Choroid plexus epithelial cell (primary cell): Measurements from ENCODE around the gene ZNF521.

Experiments used
- DNase-seq: peaks from one replicate; pipeline ENCODE4 v3.0.0-alpha.2; 2010; ENCODE audit warnings: low read depth
- H3K4me3 ChIP-seq: 2 replicates; pipeline ENCODE4 v1.5.1; 2011; ENCODE audit warnings: low read depth, mild to moderate bottlenecking, control low read depth, low read length, moderate library complexity
- TF ChIP-seq, protein P1 (sequence below): conservative IDR thresholded peaks from 2 replicates; pipeline ENCODE4 v1.5.1; 2011; ENCODE audit warnings: low read depth, mild to moderate bottlenecking, control low read depth, inconsistent platforms, low read length, moderate library complexity

The ZNF521 gene

GRCh38 chr18:25351777-25352628, at the start of gene ZNF521:
Gene ZNF521, minus strand, starts transcription at chr18:25352166. Its CDS starts 1,220 bp downstream, at chr18:25350946.
- TF ChIP-seq, protein P1, sequence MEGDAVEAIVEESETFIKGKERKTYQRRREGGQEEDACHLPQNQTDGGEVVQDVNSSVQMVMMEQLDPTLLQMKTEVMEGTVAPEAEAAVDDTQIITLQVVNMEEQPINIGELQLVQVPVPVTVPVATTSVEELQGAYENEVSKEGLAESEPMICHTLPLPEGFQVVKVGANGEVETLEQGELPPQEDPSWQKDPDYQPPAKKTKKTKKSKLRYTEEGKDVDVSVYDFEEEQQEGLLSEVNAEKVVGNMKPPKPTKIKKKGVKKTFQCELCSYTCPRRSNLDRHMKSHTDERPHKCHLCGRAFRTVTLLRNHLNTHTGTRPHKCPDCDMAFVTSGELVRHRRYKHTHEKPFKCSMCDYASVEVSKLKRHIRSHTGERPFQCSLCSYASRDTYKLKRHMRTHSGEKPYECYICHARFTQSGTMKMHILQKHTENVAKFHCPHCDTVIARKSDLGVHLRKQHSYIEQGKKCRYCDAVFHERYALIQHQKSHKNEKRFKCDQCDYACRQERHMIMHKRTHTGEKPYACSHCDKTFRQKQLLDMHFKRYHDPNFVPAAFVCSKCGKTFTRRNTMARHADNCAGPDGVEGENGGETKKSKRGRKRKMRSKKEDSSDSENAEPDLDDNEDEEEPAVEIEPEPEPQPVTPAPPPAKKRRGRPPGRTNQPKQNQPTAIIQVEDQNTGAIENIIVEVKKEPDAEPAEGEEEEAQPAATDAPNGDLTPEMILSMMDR = peak; percentile 49
- peak within 1 kb of the TSS; percentile 78 for H3K4me3 ChIP-seq
- DNase-seq = peak; percentile 88

DNA sequence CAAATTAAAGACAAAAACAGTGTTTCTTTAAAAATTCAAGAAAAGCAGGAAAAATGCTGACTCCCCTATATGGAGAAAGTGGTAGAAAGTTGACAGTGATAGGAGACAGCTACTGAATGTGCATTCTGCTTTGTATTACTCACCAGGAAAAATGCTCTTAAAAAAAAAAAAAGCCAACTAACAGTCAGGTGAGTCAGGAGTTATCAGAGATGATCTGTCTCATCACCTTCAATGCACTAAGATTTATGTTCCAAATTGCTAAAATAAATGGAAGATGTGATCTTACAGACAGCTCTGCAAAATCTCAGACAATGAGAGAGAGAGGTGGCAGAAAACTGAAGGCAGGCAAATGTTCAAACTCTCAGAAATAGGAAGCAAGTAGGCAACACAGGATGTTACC, 47.6 kb upstream of the ZNF521 start:
- no peak for DNase-seq
- TF ChIP-seq, protein P1 = no peak
- no peak overlapping the region for H3K4me3 ChIP-seq

- TF ChIP-seq, protein P1 = no peak
- no peak for DNase-seq
- no peak overlapping the region for H3K4me3 ChIP-seq
These were observed 40.2 kb upstream of the ZNF521 start for GRCh38 chr18:25392192-25392591.

DNA sequence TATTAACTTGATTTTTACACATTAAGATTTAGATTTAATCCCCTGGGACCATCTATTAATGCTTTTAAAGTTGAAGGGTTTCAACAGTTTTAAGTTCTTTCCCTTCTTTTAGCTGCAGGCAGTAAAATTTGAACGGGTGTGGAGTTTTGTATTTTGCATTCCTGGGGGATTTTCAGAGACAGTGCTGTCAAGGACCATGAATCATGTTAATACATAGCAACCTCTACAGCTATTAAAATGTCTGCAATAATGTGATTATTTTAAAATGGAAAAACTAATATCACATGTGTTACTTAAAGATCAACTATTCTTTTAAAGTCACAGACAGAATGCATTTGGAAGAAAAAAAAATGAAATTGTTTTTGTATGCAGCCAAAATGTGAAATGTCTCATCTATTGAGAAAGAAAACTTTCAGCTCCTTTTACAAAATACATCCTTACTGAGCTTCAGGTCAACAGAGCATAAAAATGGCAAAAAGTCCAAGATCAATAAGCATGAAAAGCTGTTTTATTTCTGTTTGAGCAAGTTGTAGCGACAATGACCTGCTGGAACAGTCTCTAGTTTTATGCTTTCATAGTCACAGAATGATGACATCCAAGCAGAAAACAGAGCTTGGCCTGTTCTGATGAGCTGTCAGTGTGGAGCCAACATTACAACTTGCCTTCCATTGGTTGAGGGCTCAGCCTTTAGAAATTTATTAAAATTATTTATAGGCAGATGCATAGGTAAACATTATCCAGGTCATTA, 21.6 kb upstream of the ZNF521 start:
- DNase-seq = no peak
- H3K4me3 ChIP-seq = no peak overlapping the region

GRCh38 chr18:25370391-25370790, 18.4 kb upstream of the ZNF521 start:
- TF ChIP-seq, protein P1 = no peak
- H3K4me3 ChIP-seq = no peak overlapping the region
- no peak for DNase-seq

More for the DNA sequence above, 21.6 kb upstream of the ZNF521 start:
- TF ChIP-seq, protein P1 = no peak

DNA sequence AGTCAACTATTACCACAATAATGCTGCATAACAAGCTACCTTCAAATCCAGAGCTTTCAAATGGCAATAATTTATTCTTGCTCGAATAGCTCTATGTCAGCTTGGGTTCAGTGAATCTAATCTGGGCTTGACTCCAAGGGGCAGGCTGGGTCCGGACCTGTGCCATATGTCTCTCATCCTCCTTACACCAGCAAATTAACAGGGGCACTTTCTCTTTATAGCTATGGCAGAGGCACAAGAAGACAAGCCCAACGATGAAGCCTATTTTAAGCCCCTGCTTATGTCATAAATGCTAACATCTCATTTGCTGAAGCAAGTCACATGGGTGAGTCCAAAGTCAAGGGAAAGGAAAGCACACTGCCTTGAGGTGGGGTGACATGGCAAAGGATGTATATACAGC, 13.3 kb upstream of the ZNF521 start:
- no peak overlapping the region for H3K4me3 ChIP-seq
- TF ChIP-seq, protein P1 = no peak
- no peak for DNase-seq
